Endodermal cell (in vitro differentiated cells): ENCODE data around the gene HDAC4. TPM values are rescaled to one million over a fixed set of nuclear protein-coding genes. Genes with fewer than 3 reads are reported as not detected.
A peak's percentile ranks its signal among the peaks of the same experiment; 100 is the strongest.

ENCODE experiments used
- DNase-seq: peaks from one replicate; pipeline ENCODE4 v3.0.0-alpha.2; 2017
- H3K27ac ChIP-seq: 2 replicates; pipeline ENCODE4 v1.5.1; 2013; ENCODE audit warnings: mild to moderate bottlenecking, low read depth, low read length, moderate library complexity
- H3K27me3 ChIP-seq: 2 replicates; pipeline ENCODE4 v1.6.1; 2013; ENCODE audit warnings: mild to moderate bottlenecking, low read length, moderate library complexity; ENCODE audit not compliant: insufficient read depth, control insufficient read depth, poor library complexity, severe bottlenecking
- H3K36me3 ChIP-seq: 2 replicates; pipeline ENCODE4 v1.7.0; 2013; ENCODE audit warnings: mild to moderate bottlenecking, low read length, moderate library complexity; ENCODE audit not compliant: control insufficient read depth, insufficient read depth
- H3K4me1 ChIP-seq: one replicate; pipeline ENCODE4 v1.7.0; 2013; ENCODE audit warnings: low read length; ENCODE audit not compliant: control insufficient read depth, insufficient read depth
- H3K4me3 ChIP-seq: 2 replicates; pipeline ENCODE4 v1.5.1; 2013; ENCODE audit warnings: mild to moderate bottlenecking, low read length, moderate library complexity
- H3K9ac ChIP-seq: 2 replicates; pipeline ENCODE4 v1.6.1; 2013; ENCODE audit warnings: mild to moderate bottlenecking, low read length, moderate library complexity; ENCODE audit not compliant: poor library complexity, severe bottlenecking; ENCODE audit errors: extremely low read depth
- H3K9me3 ChIP-seq: 2 replicates; pipeline ENCODE4 v1.6.1; 2013; ENCODE audit warnings: mild to moderate bottlenecking, low read length, moderate library complexity; ENCODE audit not compliant: control insufficient read depth
- H3K27ac Mint-ChIP-seq: 2 replicates; pipeline ENCODE4 v1.8.0; 2020; ENCODE audit warnings: mixed read lengths
- H3K27me3 Mint-ChIP-seq: 2 replicates; pipeline ENCODE4 v1.8.0; 2021; ENCODE audit warnings: mild to moderate bottlenecking, mixed read lengths; ENCODE audit not compliant: insufficient read depth
- H3K36me3 Mint-ChIP-seq: 2 replicates; pipeline ENCODE4 v1.8.0; 2020; ENCODE audit warnings: low read depth, mixed read lengths
- H3K4me1 Mint-ChIP-seq: 2 replicates; pipeline ENCODE4 v1.8.0; 2020; ENCODE audit warnings: mixed read lengths
- H3K4me3 Mint-ChIP-seq: 2 replicates; pipeline ENCODE4 v1.8.0; 2020; ENCODE audit warnings: mild to moderate bottlenecking, moderate library complexity, mixed read lengths
- H3K9me3 Mint-ChIP-seq: 2 replicates; pipeline ENCODE4 v1.8.0; 2020; ENCODE audit warnings: mild to moderate bottlenecking, mixed read lengths
- WGBS, 2 experiments: methylation state at CpG; one replicate each; pipeline versions ENCODE4 v1.1.5 to v1.1.7; 2013; ENCODE audit warnings: missing lambda C conversion rate in 2 of 2, mixed read lengths in 1 of 2; ENCODE audit not compliant: insufficient coverage in 1 of 2, insufficient read length in 1 of 2; 5-methylcytosine and 5-hydroxymethylcytosine counted together
- total RNA-seq, 2 donors: library from RNA; stranded (reverse); fragmentation: NEBNext Ultra II Directional in 1 of 2; extraction: Animal tissue kit (Norgen Biotek cat#: 25700) in 1 of 2; gene quantifications; 2 replicates in 1 of 2; 3 replicates in 1 of 2; pipeline ENCODE4 v1.2.1, GENCODE V29; 2021
- TF ChIP-seq, protein P1 (sequence below): fragments of 200-600 bp; sonication (generic); conservative IDR thresholded peaks from 2 replicates; pipeline ENCODE4 v1.5.0; 2021; ENCODE audit warnings: antibody characterized with exemption, mild to moderate bottlenecking

The HDAC4 gene
- total RNA-seq, 2 donors from 2014 or later = 45.7 to 51.2 TPM

DNA sequence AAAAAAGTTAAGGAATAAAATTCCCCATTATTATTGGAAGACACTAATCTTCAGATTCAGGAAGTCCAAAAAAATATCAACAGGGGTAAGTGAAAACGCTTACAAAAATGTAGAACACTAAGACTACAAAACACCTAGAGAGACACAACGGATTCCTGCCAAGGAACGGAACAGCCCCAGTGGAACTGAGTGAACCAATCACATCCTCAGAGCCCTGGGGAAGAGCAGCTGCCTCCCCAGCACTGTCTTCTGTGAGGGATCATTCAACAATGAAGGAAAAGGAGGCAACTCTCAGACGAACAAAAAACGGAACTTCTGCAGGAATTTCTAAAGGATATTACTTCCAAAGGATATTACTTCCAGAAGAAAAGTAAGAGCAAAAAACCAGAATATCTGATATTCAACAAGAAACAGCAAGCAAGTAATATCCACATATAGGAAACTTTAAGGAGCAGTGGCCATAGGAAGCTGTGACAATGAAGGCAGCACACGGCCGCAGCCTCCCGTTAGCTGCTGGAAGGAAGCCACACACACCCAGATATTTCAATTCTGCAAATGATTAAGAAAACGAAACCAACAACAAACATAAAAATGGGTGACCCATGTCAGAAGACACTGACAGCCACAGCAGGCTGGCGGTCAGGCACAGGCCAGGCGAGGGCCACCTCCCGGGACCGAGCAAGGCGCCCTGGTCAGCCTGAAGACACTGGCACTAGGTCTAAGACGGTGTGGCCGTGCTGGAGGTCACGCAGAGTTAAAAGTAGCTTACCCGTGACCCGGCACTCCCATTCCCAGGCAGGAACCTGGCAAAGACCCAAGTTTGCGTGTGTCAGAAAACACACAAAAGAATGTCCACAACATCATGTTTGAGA, 81.8 kb downstream of the HDAC4 start:
- no peaks in the 10 kb centered on the region for H3K4me1 ChIP-seq

DNA sequence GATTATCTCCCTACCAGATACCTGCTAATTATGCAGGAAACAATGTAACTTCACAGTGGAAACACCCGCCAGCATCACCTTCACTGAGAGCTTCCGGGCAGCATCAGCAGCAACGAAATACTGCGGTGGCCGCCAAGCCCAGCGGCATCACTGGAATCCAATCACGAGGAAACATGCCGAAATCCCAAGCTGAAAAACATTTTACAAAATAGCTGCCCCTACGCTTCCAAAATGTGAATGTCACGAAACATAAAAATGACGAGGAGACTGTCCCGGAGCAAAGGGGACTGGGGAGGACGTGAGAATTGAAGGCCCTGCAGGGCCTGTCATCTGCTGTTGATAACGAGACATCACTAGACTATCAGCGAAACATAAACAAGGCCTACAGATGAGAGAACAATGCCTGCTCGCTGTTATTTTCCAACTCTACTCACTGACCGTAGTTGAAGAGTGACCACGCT, 82.6 kb downstream of the HDAC4 start:
- DNase-seq = peak; percentile 14
- peaks cover 38% of the 10 kb centered on the region for H3K9me3 ChIP-seq
- no peaks in the 10 kb centered on the region for H3K27me3 Mint-ChIP-seq
- H3K9ac ChIP-seq = no peak overlapping the region
- no peak overlapping the region for H3K27ac ChIP-seq
- H3K4me3 ChIP-seq = no peak overlapping the region
- H3K27me3 ChIP-seq = no peaks in the 10 kb centered on the region
- 96 to 99% methylated on average over 10 to 18 of the region's 18 CpGs for WGBS, 2 experiments
- no peaks in the 10 kb centered on the region for H3K4me1 ChIP-seq
- H3K4me1 Mint-ChIP-seq = peaks cover 13% of the 10 kb centered on the region
- peaks cover 9% of the 10 kb centered on the region for H3K36me3 ChIP-seq
- peaks cover 21% of the 10 kb centered on the region for H3K9me3 Mint-ChIP-seq
- no peak overlapping the region for H3K4me3 Mint-ChIP-seq
- H3K27ac Mint-ChIP-seq = no peak overlapping the region
- TF ChIP-seq, protein P1, sequence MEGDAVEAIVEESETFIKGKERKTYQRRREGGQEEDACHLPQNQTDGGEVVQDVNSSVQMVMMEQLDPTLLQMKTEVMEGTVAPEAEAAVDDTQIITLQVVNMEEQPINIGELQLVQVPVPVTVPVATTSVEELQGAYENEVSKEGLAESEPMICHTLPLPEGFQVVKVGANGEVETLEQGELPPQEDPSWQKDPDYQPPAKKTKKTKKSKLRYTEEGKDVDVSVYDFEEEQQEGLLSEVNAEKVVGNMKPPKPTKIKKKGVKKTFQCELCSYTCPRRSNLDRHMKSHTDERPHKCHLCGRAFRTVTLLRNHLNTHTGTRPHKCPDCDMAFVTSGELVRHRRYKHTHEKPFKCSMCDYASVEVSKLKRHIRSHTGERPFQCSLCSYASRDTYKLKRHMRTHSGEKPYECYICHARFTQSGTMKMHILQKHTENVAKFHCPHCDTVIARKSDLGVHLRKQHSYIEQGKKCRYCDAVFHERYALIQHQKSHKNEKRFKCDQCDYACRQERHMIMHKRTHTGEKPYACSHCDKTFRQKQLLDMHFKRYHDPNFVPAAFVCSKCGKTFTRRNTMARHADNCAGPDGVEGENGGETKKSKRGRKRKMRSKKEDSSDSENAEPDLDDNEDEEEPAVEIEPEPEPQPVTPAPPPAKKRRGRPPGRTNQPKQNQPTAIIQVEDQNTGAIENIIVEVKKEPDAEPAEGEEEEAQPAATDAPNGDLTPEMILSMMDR = no peak
- peaks cover 41% of the 10 kb centered on the region for H3K36me3 Mint-ChIP-seq

More for the DNA sequence above, 81.8 kb downstream of the HDAC4 start:
- H3K4me3 ChIP-seq = no peak overlapping the region
- Mint-ChIP-seq H3K27me3 (no peaks in the 10 kb centered on the region), H3K9me3 (peaks cover 19% of the 10 kb centered on the region), H3K4me3 (no peak overlapping the region), H3K4me1 (peaks cover 19% of the 10 kb centered on the region), H3K27ac (no peak overlapping the region), H3K36me3 (peaks cover 38% of the 10 kb centered on the region)
- H3K9me3 ChIP-seq = peaks cover 38% of the 10 kb centered on the region
- peaks cover 9% of the 10 kb centered on the region for H3K36me3 ChIP-seq
- peak; percentile 44 for DNase-seq
- no peaks in the 10 kb centered on the region for H3K27me3 ChIP-seq
- 85% methylated on average over 14 to 20 of the region's 20 CpGs for WGBS, 2 experiments
- no peak overlapping the region for H3K27ac ChIP-seq
- TF ChIP-seq, protein P1 = no peak
- H3K9ac ChIP-seq = no peak overlapping the region

DNA sequence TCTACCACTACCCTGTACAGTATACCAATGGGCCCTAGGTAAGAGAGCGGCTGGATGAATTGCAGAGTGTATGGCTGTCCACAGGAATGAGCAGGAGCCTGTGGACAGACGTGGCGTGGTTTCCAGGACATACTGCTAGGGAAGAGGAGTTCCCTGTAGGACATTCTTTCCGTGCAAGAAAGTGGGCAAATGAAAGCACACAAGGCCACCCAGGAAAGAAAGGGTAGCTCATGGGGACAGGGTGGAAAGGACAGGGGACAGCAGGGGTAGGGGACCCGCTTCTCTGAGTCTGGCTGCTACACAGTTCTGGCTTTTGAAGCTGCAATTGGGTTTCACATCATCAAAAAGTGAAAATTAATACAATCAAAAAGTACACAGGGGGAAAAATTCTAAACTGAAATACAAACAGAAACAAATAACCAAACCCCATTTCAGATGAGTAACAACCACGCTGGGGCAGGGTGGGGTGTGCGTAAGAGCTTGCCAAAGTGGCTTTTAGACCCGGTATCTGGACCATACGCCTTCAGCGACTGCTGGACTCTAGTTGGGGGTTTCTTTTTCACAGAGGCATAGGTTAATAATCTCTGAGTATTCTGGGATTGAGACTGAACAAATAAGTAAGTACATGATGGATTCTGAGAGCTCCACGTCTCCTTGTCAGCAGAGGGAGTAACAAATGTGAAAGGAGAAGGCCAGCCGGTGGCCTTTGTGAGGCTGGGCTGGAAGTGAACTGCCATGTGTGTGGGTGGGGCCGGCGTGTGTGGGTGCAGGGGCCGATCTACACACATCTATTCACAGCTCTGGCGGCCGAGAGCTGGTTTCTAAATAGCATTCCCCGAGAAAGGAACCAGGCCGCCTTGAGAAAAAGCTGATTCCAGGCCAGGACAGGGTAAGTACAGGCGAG, 84.0 kb downstream of the HDAC4 start:
- TF ChIP-seq, protein P1 = no peak
- WGBS, 2 experiments = 88 to 89% methylated on average over 13 to 20 of the region's 20 CpGs
- Histone ChIP-seq H3K36me3 (peaks cover under 1% of the 10 kb centered on the region), H3K27me3 (no peaks in the 10 kb centered on the region), H3K4me3 (no peak overlapping the region), H3K27ac (peak overlapping the region; percentile 11), H3K9me3 (peaks cover 32% of the 10 kb centered on the region), H3K9ac (no peak overlapping the region), H3K4me1 (no peaks in the 10 kb centered on the region)
- peaks cover 35% of the 10 kb centered on the region for H3K36me3 Mint-ChIP-seq
- peak; percentile 8 for DNase-seq
- H3K27me3 Mint-ChIP-seq = no peaks in the 10 kb centered on the region
- peaks cover 21% of the 10 kb centered on the region for H3K9me3 Mint-ChIP-seq
- H3K4me3 Mint-ChIP-seq = no peak overlapping the region
- H3K27ac Mint-ChIP-seq = no peak overlapping the region
- H3K4me1 Mint-ChIP-seq = peaks cover 12% of the 10 kb centered on the region
